Effector memory CD8-positive, alpha-beta T cell (primary cell): Measurements from ENCODE around the gene CCBE1.

Source experiments
- ATAC-seq: fragments of 150-1000 bp; cut with Tn5 transposase; replicated peaks from 2 replicates; pipeline ENCODE4 v1.10.0; 2021; ENCODE audit warnings: mild to moderate bottlenecking, moderate library complexity
- DNase-seq, 3 experiments: peaks; one replicate each; pipeline ENCODE4 v3.0.0; 2021
- H3K27ac Mint-ChIP-seq, 2 donors: one replicate each; pipeline ENCODE4 v1.8.0; 2022; ENCODE audit warnings: mild to moderate bottlenecking in 2 of 2, mixed read lengths in 2 of 2, moderate library complexity in 2 of 2
- H3K27me3 Mint-ChIP-seq, 2 donors: one replicate each; pipeline ENCODE4 v1.8.0; 2022; ENCODE audit warnings: mixed read lengths in 2 of 2
- H3K36me3 Mint-ChIP-seq: one replicate; pipeline ENCODE4 v1.8.0; 2022; ENCODE audit warnings: mild to moderate bottlenecking, moderate library complexity, mixed read lengths; ENCODE audit not compliant: insufficient read depth
- H3K4me1 Mint-ChIP-seq, 2 donors: one replicate each; pipeline ENCODE4 v1.8.0; 2022; ENCODE audit warnings: low read depth in 2 of 2, mixed read lengths in 2 of 2
- H3K4me3 Mint-ChIP-seq, 2 donors: one replicate each; pipeline ENCODE4 v1.8.0; 2022; ENCODE audit warnings: mild to moderate bottlenecking in 2 of 2, mixed read lengths in 2 of 2, moderate library complexity in 2 of 2
- H3K9me3 Mint-ChIP-seq, 2 donors: one replicate each; pipeline ENCODE4 v1.8.0; 2022; ENCODE audit warnings: mixed read lengths in 2 of 2

Gene CCBE1

DNA sequence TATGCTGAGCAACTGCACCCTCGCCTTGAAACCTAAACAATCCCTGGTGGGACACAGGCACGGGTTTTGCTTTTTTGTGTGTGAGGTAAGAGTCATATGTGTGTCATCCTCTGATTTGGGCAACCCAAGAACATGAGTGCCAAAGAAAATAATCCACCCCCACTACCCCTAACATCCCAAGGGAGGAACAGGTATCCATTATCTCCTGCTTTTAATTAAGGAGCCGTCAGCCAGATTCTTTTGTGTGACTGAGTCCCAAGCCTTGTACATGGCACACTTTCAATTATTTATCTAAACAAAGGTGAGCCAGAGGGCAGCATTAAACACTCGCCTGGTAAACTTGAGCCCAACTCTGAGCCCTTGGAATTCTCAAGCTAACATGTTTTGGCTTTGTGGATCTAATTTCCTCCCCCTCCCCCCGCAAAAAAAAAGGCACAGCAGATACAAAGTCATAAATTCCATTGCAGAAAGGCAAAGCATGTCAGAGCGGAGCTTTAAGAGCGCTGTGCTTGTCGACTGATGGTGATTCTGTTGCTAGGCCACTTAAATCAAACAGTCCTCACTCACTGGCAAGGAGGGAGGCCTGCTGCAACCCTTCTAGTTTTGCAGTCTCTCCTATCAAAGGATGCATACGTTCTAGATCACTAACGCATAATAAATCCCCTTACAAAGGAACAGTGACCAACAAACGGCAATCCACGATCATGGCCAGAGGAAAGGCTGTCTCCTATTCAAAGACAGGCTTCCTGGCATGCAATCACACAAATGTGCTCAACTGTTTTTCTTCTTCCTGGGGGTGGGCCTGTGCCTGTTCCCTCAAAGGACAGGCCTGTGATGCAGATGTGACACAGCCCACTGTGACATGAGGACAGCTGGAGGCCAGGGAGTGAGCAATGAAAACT lies 194.7 kb downstream of the CCBE1 start:
- DNase-seq (no peak), ATAC-seq (no peak)
- Mint-ChIP-seq H3K27me3 (peaks cover 0 to 21% of the 10 kb centered on the region in 2 donors), H3K4me1 (no peaks in the 10 kb centered on the region), H3K4me3 (no peak overlapping the region), H3K27ac (no peak overlapping the region), H3K9me3 (no peaks in the 10 kb centered on the region), H3K36me3 (no peaks in the 10 kb centered on the region)

DNA sequence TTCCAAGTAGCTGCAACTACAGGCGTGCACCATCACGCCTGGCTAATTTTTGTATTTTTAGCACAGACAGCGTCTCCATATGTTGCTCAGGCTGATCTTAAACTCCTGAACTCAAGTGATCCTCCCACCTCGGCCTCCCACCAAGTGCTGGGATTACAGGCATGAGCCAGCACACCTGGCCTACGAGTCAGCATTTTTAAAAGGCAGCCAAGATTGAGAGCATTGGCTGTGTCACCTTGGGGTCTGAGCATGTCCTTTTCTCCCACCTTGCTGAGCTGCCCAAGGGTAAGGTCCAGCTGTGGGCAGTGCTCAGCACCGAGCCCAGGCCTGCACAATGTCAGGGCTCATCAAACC lies 195.3 kb downstream of the CCBE1 start:
- Mint-ChIP-seq H3K27me3 (peaks cover 0 to 26% of the 10 kb centered on the region in 2 donors), H3K4me3 (no peak overlapping the region), H3K36me3 (no peaks in the 10 kb centered on the region), H3K4me1 (no peaks in the 10 kb centered on the region), H3K27ac (no peak overlapping the region), H3K9me3 (no peaks in the 10 kb centered on the region)
- DNase-seq (no peak), ATAC-seq (no peak)

DNA sequence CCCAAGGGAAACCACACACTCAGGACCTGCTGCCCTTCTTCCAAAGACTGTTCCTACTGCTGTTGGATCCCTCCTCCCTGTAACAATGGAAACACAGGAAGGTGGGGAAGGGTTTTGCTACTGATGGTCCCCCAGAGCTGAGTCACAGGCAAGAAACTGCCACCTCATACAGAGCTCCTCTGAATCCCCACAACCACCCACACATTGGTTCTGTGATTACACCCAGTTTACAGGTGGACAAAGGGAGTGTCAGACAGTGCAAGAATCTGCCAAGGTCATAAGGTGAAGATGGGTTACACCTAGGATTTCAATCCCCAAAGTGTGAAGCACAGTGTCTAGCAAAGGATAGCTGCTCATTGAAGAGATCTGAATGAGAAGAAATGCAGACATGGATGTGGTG lies 196.5 kb downstream of the CCBE1 start:
- DNase-seq: no peak
- Mint-ChIP-seq H3K4me1 (no peaks in the 10 kb centered on the region), H3K9me3 (no peaks in the 10 kb centered on the region), H3K4me3 (no peak overlapping the region), H3K36me3 (no peaks in the 10 kb centered on the region), H3K27me3 (peaks cover 0 to 26% of the 10 kb centered on the region in 2 donors), H3K27ac (no peak overlapping the region)
- no peak for ATAC-seq

DNA sequence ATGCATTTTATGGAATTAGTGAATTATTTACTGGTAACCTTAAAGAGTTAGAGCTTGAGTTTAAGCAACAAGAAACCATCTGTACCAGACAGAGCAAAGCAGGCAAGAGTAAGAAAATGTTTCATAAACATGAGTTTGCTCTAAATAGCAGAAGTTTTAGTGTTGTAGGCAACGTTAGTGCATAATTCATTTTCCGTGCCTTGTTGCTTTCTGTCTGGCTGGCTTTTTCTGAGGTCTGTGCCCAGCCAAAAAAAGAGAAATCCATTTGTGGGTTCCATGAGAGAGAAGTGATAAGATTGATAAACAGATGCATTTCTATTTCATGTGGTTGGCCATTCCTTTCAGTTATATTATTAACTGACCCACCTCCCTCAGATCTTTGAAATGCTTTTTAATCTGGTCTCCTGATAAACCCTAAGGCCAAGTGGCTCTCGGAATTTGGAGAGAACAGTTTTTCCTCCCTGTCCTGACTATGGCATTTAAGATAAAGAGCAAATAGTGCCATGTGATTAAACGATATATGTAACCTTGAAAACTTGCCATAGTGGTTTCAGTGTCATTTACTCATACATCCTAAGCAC lies 198.6 kb downstream of the CCBE1 start:
- ATAC-seq (no peak), DNase-seq (no peak)
- Mint-ChIP-seq H3K4me3 (no peak overlapping the region), H3K4me1 (no peaks in the 10 kb centered on the region), H3K27me3 (peaks cover 0 to 26% of the 10 kb centered on the region in 2 donors), H3K36me3 (peaks cover 2% of the 10 kb centered on the region), H3K27ac (no peak overlapping the region), H3K9me3 (no peaks in the 10 kb centered on the region)

DNA sequence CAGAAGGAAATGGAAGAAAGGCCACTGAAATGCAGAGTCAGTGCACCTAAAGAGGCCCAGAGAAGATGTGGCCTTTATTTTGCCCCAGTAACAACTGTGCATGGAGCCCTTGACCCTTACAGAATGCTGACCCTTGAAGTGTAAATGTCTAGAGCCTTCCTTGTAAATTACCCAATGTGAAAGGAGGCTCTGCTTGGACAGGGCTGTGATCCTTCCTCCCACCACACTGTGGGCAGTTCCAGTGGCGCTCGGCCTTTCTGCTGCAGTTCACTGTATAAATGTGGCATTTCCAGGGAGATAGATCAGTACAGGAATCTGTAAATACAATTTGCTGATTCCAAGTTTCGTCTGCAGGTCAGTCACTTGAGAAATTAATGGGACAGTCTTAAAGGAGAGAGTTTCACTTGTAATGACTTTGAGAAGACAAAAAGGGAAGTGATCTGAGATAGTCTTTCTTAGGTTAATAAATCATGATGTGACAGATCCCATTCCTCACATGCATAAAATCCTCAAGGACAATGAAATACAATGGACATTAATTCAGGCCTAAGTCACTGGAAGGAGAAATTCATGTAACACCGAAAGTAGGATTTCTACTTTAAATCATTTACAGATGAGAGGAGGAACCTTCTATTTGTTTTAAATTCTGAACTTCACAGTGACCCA lies 204.3 kb downstream of the CCBE1 start:
- peaks cover 2% of the 10 kb centered on the region for H3K36me3 Mint-ChIP-seq
- ATAC-seq: no peak
- no peaks in the 10 kb centered on the region for H3K4me1 Mint-ChIP-seq
- peaks cover 0 to 11% of the 10 kb centered on the region in 2 donors for H3K27me3 Mint-ChIP-seq
- no peaks in the 10 kb centered on the region for H3K9me3 Mint-ChIP-seq
- H3K27ac Mint-ChIP-seq: no peak overlapping the region
- no peak for DNase-seq
- H3K4me3 Mint-ChIP-seq: no peak overlapping the region

DNA sequence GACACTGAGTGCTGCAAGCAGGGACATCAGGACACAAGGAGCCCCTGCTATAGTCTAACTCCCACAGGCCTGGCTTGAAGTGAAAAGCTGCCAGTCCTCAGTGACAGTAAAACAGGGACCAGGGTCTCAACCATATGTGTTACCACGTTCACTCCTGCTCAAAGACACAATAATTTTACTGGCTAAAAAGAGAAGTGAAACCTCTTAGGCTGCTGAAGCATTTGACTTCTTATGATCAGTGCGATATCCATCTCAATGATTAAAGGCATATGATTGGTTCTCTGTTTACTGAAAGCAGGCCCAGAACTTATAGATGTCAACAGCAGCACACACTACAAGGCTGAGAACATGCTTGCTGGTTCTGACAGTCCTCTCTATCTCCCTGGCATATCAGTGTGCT lies 208.3 kb downstream of the CCBE1 start:
- peaks cover 0 to 10% of the 10 kb centered on the region in 2 donors for H3K27me3 Mint-ChIP-seq
- no peaks in the 10 kb centered on the region for H3K9me3 Mint-ChIP-seq
- H3K36me3 Mint-ChIP-seq: no peaks in the 10 kb centered on the region
- H3K27ac Mint-ChIP-seq: no peak overlapping the region
- no peak for DNase-seq
- ATAC-seq: no peak
- no peak overlapping the region for H3K4me3 Mint-ChIP-seq
- no peaks in the 10 kb centered on the region for H3K4me1 Mint-ChIP-seq

DNA sequence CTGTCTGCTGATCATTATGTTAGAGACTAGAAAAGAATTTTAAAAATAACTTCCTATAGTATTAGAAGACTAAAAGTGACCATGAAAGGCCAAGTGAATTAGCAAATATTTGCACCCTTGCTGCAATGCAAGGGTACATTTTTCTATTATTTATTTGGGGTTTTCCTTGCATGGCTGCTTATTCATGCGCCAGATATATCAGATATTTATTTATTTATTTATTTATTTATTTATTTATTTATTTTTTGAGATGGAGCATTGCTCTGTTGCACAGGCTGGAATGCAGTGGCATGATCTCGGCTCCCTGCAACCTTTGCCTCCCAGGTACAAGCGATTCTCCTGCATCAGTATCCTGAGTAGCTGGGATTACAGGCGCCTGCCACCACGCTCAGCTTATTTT lies 211.8 kb downstream of the CCBE1 start:
- H3K27ac Mint-ChIP-seq: no peak overlapping the region
- no peak for DNase-seq
- H3K9me3 Mint-ChIP-seq: no peaks in the 10 kb centered on the region
- no peak overlapping the region for H3K4me3 Mint-ChIP-seq
- no peaks in the 10 kb centered on the region for H3K36me3 Mint-ChIP-seq
- peaks cover 0 to 10% of the 10 kb centered on the region in 2 donors for H3K27me3 Mint-ChIP-seq
- no peak for ATAC-seq
- H3K4me1 Mint-ChIP-seq: no peaks in the 10 kb centered on the region

DNA sequence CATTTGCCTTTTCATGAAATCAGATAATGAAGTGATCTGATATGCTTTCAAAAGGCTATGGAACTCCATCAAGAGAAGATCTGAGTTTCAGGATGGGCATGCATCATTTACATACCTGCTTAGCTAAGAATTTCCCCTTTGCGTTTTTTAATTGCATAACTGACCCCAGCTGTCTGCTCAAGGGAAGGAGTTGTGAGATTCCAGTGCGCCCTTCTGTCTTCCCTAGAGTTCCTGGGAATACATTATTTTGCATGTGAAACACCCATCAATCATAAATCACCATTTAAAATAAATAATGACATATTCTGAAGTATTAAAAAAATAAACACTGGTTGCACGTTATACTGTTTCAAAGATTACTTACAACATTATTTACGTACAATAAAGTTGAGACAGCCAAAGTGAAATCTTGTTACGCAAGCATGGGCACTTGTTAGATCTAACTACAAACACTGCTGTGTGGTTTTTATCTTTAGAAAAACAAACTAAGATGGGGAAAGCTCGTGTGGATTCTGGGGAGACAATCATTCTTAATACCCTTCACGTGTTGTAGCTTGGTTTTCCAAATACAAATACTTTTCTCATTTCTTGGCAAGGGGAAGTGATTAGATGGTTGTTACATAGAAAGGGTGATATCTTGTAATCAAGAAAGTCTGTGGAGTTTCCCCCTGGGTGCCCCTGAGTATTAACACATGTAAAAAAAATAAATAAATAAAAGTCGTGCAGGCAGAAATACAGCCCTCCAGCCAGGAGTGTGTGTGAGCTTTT lies 212.5 kb downstream of the CCBE1 start:
- no peak for DNase-seq

DNA sequence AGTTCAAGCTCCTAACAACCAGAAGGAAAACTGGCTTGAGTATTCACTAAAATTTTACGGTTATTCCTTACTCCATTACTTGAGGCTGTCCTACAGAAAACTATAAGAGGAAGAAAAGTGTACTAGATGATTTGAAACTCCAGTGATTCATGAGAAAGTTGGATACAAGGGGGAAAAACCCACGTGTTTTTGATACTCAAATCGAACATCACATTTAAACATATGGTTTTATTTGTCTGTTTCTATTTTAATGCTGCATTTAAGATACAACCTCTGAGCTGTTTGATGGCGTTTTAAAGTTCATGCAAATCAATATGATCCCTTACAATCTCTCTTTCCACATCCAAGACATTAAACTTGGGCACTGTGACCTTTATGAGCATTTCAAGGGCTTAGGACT lies 213.1 kb downstream of the CCBE1 start:
- H3K9me3 Mint-ChIP-seq: peaks cover 0 to 2% of the 10 kb centered on the region in 2 donors
- peaks cover 0 to 10% of the 10 kb centered on the region in 2 donors for H3K27me3 Mint-ChIP-seq
- ATAC-seq (no peak), DNase-seq (no peak)
- no peak overlapping the region for H3K4me3 Mint-ChIP-seq
- H3K4me1 Mint-ChIP-seq: no peaks in the 10 kb centered on the region
- no peak overlapping the region for H3K27ac Mint-ChIP-seq
- no peaks in the 10 kb centered on the region for H3K36me3 Mint-ChIP-seq

More for the DNA sequence above, 212.5 kb downstream of the CCBE1 start:
- Mint-ChIP-seq H3K9me3 (no peaks in the 10 kb centered on the region), H3K4me3 (no peak overlapping the region), H3K27me3 (peaks cover 0 to 10% of the 10 kb centered on the region in 2 donors), H3K4me1 (no peaks in the 10 kb centered on the region), H3K36me3 (no peaks in the 10 kb centered on the region), H3K27ac (no peak overlapping the region)
- ATAC-seq: no peak

DNA sequence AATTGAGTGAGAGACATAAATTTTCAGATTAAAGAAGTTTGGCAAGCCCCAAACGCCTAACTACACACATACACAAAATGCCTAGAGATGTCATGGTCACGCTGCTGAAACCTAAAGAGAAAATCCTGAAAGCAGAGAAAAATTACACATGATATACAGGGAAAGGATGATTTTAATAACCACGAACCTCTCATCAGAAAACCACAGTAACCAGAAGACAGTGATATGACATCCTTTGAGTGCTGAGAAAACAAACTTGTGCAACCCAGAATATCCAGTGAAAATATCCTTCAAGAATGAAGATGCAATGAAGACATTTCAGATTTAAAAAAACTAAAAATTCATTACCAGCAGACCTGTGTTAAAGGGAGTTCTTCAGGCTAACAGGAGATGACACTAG lies 215.8 kb downstream of the CCBE1 start:
- DNase-seq (no peak), ATAC-seq (no peak)
- H3K36me3 Mint-ChIP-seq: no peaks in the 10 kb centered on the region
- no peak overlapping the region for H3K27ac Mint-ChIP-seq
- no peaks in the 10 kb centered on the region for H3K4me1 Mint-ChIP-seq
- H3K9me3 Mint-ChIP-seq: peaks cover 0 to 2% of the 10 kb centered on the region in 2 donors
- no peak overlapping the region for H3K4me3 Mint-ChIP-seq
- peaks cover 5 to 19% of the 10 kb centered on the region in 2 donors for H3K27me3 Mint-ChIP-seq

DNA sequence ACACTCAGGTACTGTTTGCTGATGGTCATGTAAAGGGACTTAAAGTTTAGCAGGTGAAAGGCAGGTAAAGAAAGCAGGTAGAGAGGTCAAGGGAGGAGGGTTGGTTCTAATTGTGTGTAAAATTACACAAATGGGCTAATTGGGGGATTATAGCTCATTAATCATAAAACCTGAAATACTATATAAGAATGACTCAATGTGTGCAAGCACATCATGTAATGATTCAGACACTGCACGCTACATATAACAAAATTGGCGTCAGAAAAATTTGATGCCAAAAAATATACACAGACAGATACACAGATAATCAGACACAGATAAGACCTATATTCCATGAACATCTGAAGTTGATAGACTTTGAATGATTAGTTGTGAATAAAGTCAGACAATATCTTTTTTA lies 217.4 kb downstream of the CCBE1 start:
- no peak for ATAC-seq
- Mint-ChIP-seq H3K9me3 (peaks cover 0 to 2% of the 10 kb centered on the region in 2 donors), H3K4me1 (no peaks in the 10 kb centered on the region), H3K27me3 (peaks cover 19 to 29% of the 10 kb centered on the region in 2 donors), H3K36me3 (no peaks in the 10 kb centered on the region), H3K27ac (no peak overlapping the region), H3K4me3 (no peak overlapping the region)
- no peak for DNase-seq

DNA sequence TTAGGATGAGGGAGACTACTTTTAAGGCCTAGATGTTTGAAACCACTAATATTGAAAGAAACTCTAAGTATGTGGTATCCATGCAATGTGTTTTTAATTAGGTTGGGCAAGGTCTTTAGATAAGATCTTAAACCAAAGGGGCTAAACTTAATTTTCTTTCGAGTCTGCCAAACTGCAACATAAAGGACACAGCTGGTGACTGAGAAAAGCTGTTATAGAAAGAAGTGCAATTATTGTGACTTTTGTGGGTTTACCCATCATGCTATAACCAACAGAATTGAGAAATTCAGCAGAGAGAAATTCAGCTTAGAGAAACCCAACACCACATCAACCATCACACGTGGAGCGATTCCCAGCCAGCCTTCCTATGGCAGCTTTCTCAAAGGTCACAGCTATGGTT lies 218.6 kb downstream of the CCBE1 start:
- peaks cover 28 to 33% of the 10 kb centered on the region in 2 donors for H3K27me3 Mint-ChIP-seq
- H3K9me3 Mint-ChIP-seq: peaks cover 0 to 2% of the 10 kb centered on the region in 2 donors

DNA sequence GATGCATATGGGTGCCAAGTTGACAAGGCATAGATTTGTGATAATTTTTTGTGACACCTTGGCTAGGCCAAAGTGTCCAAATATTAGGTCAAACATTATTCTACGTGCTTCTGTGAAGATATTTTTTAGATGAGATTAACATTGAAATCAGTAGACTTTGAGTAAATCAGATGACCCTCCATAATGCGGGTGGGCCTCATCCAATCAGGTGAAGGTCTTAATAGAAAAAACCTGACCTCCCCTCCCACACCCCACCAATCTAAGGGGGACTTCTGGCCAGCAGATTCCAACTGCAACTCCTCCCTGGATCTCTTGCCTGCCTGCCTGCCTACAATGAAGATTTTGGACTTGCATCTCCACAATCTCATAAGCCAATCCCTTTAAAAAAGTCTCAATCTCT lies 219.4 kb downstream of the CCBE1 start:
- Mint-ChIP-seq H3K4me3 (no peak overlapping the region), H3K4me1 (no peaks in the 10 kb centered on the region), H3K36me3 (no peaks in the 10 kb centered on the region), H3K27me3 (peaks cover 28 to 33% of the 10 kb centered on the region in 2 donors), H3K27ac (no peak overlapping the region), H3K9me3 (peaks cover 0 to 2% of the 10 kb centered on the region in 2 donors)
- ATAC-seq (no peak), DNase-seq (no peak)

More for the DNA sequence above, 218.6 kb downstream of the CCBE1 start:
- ATAC-seq (no peak), DNase-seq (no peak)
- Mint-ChIP-seq H3K36me3 (no peaks in the 10 kb centered on the region), H3K4me3 (no peak overlapping the region), H3K4me1 (no peaks in the 10 kb centered on the region), H3K27ac (no peak overlapping the region)
